ENCODE results near the gene EGFR.

The EGFR gene

DNA sequence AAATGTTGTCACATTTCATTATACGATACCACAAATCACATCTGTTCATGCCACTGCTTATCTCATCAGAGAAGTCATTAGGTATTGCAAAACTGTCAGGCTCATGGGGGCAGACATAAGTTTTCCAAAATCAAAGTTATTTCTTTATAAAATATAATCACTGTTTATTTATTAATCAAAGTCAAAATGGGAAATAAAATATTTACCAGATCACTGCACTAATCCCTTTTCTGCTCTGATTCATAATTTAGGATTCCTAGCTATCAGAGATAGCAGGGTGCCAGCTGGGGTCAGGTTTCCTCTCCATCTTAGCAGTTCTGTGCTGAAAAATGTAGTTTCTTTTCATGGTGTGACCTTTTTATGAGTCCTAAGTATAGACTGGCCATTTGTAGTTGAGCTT, 228.6 kb downstream of the EGFR start:
- no peak overlapping the region for H3K27ac ChIP-seq (ENCODE audit: low read depth, low read length)
- no peaks in the 10 kb centered on the region for H3K9me3 ChIP-seq (ENCODE audit: control insufficient read depth, insufficient read depth, low read depth, low read length)
- H3K36me3 ChIP-seq (ENCODE audit: control insufficient read depth, insufficient read depth, low read length): no peaks in the 10 kb centered on the region
- H3K4me1 ChIP-seq (ENCODE audit: control insufficient read depth, insufficient read depth, low read length): no peaks in the 10 kb centered on the region
- H3K9ac ChIP-seq (ENCODE audit: low read length): no peak overlapping the region
- no peak overlapping the region for H3K4me3 ChIP-seq (ENCODE audit: low read depth, low read length)
- peaks cover 15% of the 10 kb centered on the region for H3K27me3 ChIP-seq (ENCODE audit: control insufficient read depth, insufficient read depth, low read length)

DNA sequence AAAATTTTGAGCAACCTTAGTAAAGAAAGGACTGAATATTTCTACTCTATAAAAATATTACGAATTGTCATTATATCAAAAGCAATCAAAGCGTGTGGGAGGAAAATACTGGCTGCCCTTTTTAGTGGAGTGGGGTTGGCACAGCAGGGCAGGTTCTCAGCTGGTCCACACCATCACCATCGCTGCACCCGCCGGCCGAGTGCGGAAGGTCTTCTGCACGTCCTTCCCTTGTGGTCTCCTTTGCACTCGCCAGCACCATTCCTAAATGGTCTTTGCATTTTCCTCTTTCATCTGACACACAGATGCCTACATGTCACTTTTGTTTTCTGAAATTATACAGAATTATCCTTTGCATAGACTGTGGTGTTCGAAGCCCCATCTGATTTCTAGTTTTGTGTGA, 229.7 kb downstream of the EGFR start:
- H3K27me3 ChIP-seq (ENCODE audit: control insufficient read depth, insufficient read depth, low read length): peaks cover 26% of the 10 kb centered on the region
- no peaks in the 10 kb centered on the region for H3K9me3 ChIP-seq (ENCODE audit: control insufficient read depth, insufficient read depth, low read depth, low read length)
- no peaks in the 10 kb centered on the region for H3K4me1 ChIP-seq (ENCODE audit: control insufficient read depth, insufficient read depth, low read length)
- H3K9ac ChIP-seq (ENCODE audit: low read length): no peak overlapping the region
- H3K4me3 ChIP-seq (ENCODE audit: low read depth, low read length): no peak overlapping the region
- H3K27ac ChIP-seq (ENCODE audit: low read depth, low read length): no peak overlapping the region
- H3K36me3 ChIP-seq (ENCODE audit: control insufficient read depth, insufficient read depth, low read length): no peaks in the 10 kb centered on the region

DNA sequence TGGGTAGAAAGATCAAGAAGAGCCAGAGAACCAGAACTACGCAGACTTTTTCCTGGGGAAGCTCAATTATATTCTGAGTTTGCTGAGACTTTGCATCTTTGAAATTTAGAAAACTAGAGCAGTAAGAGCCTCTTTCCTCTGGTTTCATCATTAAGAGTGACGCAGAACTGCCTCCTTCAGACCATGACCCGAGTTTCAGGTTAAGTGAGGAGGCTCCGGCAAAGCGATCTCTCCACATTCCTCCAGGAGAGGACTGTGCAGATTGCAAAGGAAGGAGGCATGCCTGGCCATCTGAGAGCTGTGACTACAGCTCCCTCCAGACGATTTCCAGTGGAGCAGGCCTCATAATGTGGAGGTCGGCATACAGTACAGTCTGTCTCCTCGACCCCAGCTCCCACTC, 230.5 kb downstream of the EGFR start:
- H3K27ac ChIP-seq (ENCODE audit: low read depth, low read length): no peak overlapping the region
- peaks cover 34% of the 10 kb centered on the region for H3K27me3 ChIP-seq (ENCODE audit: control insufficient read depth, insufficient read depth, low read length)
- no peaks in the 10 kb centered on the region for H3K36me3 ChIP-seq (ENCODE audit: control insufficient read depth, insufficient read depth, low read length)
- no peaks in the 10 kb centered on the region for H3K4me1 ChIP-seq (ENCODE audit: control insufficient read depth, insufficient read depth, low read length)
- H3K4me3 ChIP-seq (ENCODE audit: low read depth, low read length): no peak overlapping the region
- no peak overlapping the region for H3K9ac ChIP-seq (ENCODE audit: low read length)
- no peaks in the 10 kb centered on the region for H3K9me3 ChIP-seq (ENCODE audit: control insufficient read depth, insufficient read depth, low read depth, low read length)

DNA sequence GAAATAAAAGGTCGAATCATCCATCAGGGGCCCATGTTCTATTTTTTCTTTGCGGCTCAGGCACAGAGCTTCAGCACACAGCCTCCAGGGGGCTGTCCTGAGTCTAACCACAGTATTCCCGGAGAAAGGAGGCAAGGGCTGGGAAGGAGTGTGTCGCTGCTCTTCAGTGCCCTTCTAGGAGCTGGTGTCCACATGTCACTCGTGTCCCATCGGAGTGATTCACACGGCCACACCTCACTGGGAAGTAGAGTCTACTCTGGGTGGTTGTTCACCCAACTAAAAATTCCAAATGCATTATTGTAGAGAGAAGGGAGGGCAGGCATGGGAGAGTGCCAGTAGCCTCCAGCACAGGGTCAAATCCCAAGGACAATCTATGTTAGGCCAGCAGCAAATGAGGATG, 231.5 kb downstream of the EGFR start:
- no peak overlapping the region for H3K4me3 ChIP-seq (ENCODE audit: low read depth, low read length)
- H3K4me1 ChIP-seq (ENCODE audit: control insufficient read depth, insufficient read depth, low read length): no peaks in the 10 kb centered on the region
- H3K27ac ChIP-seq (ENCODE audit: low read depth, low read length): no peak overlapping the region
- no peaks in the 10 kb centered on the region for H3K36me3 ChIP-seq (ENCODE audit: control insufficient read depth, insufficient read depth, low read length)
- no peaks in the 10 kb centered on the region for H3K9me3 ChIP-seq (ENCODE audit: control insufficient read depth, insufficient read depth, low read depth, low read length)
- H3K9ac ChIP-seq (ENCODE audit: low read length): no peak overlapping the region
- peaks cover 42% of the 10 kb centered on the region for H3K27me3 ChIP-seq (ENCODE audit: control insufficient read depth, insufficient read depth, low read length)

DNA sequence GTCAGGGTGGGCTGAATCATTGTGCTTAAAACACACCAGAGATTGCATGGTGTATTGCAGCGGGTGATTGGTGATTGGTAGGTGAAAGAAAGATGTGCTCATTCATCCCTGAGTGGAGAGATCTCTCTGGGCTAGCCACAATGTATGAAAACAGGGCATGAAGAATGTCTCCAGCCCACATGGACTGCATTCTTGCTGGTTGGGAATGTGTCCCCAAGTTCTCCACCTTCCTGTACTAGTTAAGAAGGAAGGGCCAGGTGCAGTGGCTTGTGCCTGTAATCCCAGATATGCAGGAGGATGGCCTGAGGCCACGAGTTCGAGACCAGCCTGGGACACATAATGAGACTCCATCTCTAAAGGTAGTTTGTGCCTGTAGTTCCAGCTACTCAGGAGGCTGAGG, 232.5 kb downstream of the EGFR start:
- Histone ChIP-seq H3K9ac (ENCODE audit: low read length) (no peak overlapping the region), H3K4me3 (ENCODE audit: low read depth, low read length) (no peak overlapping the region)

DNA sequence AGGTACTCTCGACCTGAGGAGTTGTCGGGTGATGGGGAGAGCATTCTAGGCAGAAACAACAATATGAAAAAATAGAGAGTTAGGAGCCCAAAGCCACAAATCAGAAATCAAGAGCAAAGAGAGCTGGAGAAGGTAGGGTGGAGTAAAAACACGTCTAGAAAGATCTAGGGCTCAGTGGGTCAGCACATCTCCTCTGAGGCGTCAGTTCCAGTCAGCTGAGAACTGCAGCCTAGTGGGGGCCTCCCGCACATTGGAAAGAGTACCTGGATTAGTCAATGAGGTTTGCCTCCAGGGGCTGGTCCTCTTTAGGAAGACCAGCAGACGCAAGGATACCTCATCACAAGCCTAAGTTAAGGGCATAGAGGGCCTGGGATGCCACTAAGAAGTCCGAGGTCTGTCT, 233.1 kb downstream of the EGFR start:
- Histone ChIP-seq H3K4me1 (ENCODE audit: control insufficient read depth, insufficient read depth, low read length) (no peaks in the 10 kb centered on the region), H3K36me3 (ENCODE audit: control insufficient read depth, insufficient read depth, low read length) (no peaks in the 10 kb centered on the region), H3K9ac (ENCODE audit: low read length) (no peak overlapping the region), H3K9me3 (ENCODE audit: control insufficient read depth, insufficient read depth, low read depth, low read length) (no peaks in the 10 kb centered on the region), H3K27ac (ENCODE audit: low read depth, low read length) (no peak overlapping the region), H3K27me3 (ENCODE audit: control insufficient read depth, insufficient read depth, low read length) (peaks cover 58% of the 10 kb centered on the region), H3K4me3 (ENCODE audit: low read depth, low read length) (no peak overlapping the region)

More for the DNA sequence above, 232.5 kb downstream of the EGFR start:
- no peaks in the 10 kb centered on the region for H3K4me1 ChIP-seq (ENCODE audit: control insufficient read depth, insufficient read depth, low read length)
- peaks cover 52% of the 10 kb centered on the region for H3K27me3 ChIP-seq (ENCODE audit: control insufficient read depth, insufficient read depth, low read length)
- H3K9me3 ChIP-seq (ENCODE audit: control insufficient read depth, insufficient read depth, low read depth, low read length): no peaks in the 10 kb centered on the region
- H3K36me3 ChIP-seq (ENCODE audit: control insufficient read depth, insufficient read depth, low read length): no peaks in the 10 kb centered on the region
- no peak overlapping the region for H3K27ac ChIP-seq (ENCODE audit: low read depth, low read length)

DNA sequence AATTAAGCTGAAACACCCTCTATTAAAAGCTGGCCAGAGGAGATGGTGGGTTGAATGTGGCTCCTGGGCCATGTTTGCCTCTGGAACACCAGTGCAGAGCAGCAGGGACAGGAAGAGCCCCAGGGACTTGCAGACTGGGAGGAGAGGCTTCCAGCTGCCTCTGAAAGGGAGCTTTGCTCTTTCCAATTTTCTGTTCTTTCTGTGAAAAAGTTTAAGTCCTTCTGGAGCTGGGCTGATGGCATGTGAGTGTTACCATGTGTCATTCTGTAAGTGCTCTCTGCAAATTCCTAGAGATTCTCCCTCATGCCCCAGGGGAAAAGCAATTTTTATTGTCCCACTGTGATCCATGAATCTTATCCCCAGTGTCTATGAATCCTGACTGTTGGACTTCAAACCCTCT, 233.6 kb downstream of the EGFR start:
- Histone ChIP-seq H3K4me1 (ENCODE audit: control insufficient read depth, insufficient read depth, low read length) (no peaks in the 10 kb centered on the region), H3K27ac (ENCODE audit: low read depth, low read length) (no peak overlapping the region), H3K4me3 (ENCODE audit: low read depth, low read length) (no peak overlapping the region), H3K9me3 (ENCODE audit: control insufficient read depth, insufficient read depth, low read depth, low read length) (no peaks in the 10 kb centered on the region), H3K27me3 (ENCODE audit: control insufficient read depth, insufficient read depth, low read length) (peaks cover 63% of the 10 kb centered on the region), H3K9ac (ENCODE audit: low read length) (no peak overlapping the region), H3K36me3 (ENCODE audit: control insufficient read depth, insufficient read depth, low read length) (no peaks in the 10 kb centered on the region)

DNA sequence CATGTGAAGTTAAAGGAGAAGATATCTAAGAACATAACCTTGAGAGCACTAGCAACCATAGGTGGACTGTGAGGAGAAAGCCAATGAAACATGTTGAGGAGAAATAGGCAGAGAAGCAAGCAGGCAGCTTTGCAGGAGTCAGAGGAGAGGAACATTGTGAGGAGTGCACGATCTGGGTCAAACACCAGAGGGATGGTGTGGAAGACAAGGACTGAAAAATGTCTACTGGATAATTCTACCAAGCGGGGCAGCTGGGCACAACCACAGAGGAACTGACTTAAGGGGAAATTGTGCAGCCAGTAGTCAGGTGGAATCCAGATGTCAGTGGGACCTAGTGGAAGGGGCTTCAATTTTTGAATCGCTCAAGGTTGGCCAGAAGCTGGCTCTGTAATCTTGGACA, 234.4 kb downstream of the EGFR start:
- no peak overlapping the region for H3K9ac ChIP-seq (ENCODE audit: low read length)
- H3K36me3 ChIP-seq (ENCODE audit: control insufficient read depth, insufficient read depth, low read length): no peaks in the 10 kb centered on the region
- H3K9me3 ChIP-seq (ENCODE audit: control insufficient read depth, insufficient read depth, low read depth, low read length): no peaks in the 10 kb centered on the region
- H3K4me1 ChIP-seq (ENCODE audit: control insufficient read depth, insufficient read depth, low read length): no peaks in the 10 kb centered on the region
- H3K4me3 ChIP-seq (ENCODE audit: low read depth, low read length): no peak overlapping the region
- no peak overlapping the region for H3K27ac ChIP-seq (ENCODE audit: low read depth, low read length)
- peaks cover 64% of the 10 kb centered on the region for H3K27me3 ChIP-seq (ENCODE audit: control insufficient read depth, insufficient read depth, low read length)

DNA sequence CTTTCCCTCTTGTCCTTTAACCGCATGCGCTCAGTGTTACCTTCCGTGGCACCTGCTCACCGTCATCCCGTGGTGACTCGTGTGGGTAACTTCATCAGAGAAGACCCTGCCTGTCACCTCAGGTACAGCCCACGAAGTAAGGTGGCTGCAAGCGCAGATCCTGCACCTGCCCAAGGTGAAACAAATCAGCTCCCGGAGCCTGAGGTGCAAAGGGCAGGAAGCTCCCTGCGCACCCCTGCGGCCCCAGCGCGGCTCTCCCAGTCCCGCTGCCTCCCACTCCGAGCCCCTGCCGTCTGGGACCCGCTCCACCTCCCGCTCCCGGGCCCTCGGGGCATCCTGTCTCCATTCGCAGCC, 235.4 kb downstream of the EGFR start:
- Histone ChIP-seq H3K4me3 (ENCODE audit: low read depth, low read length) (peak overlapping the region; percentile 75), H3K4me1 (ENCODE audit: control insufficient read depth, insufficient read depth, low read length) (no peaks in the 10 kb centered on the region), H3K9me3 (ENCODE audit: control insufficient read depth, insufficient read depth, low read depth, low read length) (no peaks in the 10 kb centered on the region), H3K36me3 (ENCODE audit: control insufficient read depth, insufficient read depth, low read length) (no peaks in the 10 kb centered on the region), H3K27me3 (ENCODE audit: control insufficient read depth, insufficient read depth, low read length) (peaks cover 64% of the 10 kb centered on the region), H3K27ac (ENCODE audit: low read depth, low read length) (no peak overlapping the region), H3K9ac (ENCODE audit: low read length) (peak overlapping the region; percentile 72)

DNA sequence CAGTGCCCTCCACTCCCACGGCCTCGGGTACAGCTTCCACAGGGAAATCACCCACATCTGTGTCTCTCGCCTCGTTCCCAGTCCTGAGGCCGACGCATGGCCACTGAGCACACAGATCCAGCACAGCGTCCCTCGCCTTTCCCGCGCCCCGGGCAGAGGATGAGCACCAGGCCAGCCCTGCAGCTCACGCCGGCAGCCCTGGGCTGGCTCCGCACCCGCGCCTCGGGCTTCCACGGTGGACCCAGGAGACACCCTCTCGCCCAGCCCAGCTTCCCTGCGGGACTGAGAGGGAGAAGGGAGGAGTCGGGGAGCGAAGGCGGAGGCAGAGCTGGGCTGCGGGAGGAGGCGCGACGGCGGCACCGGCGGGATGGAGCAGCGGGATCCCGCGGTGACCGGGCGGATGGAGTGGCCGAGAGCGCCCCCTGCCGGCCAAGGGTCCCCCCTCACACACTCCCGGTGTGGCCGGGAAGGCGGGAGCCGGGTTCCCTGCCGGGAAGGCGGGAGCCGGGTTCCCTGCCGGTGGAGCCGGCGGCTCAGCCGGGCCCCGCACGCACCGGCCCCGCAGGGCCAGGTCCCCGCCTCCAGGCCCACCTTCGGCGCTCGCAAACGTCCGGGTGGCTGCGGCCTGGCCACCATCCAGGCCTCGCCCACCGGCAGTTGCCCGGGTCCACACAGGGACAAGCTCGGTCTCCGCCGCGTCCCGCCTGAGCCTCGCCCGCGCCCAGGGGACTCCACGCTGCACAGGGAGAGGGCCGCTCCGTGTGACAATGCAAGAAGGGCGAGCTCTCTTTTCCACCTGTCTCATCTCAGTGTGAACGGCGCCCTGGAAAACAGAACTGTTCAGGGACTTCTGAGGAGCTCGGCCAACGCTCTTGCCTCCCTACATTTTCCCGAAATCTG, 236.0 kb downstream of the EGFR start:
- Histone ChIP-seq H3K9me3 (ENCODE audit: control insufficient read depth, insufficient read depth, low read depth, low read length) (no peaks in the 10 kb centered on the region), H3K27ac (ENCODE audit: low read depth, low read length) (no peak overlapping the region), H3K4me3 (ENCODE audit: low read depth, low read length) (peak overlapping the region; percentile 75), H3K9ac (ENCODE audit: low read length) (peak overlapping the region; percentile 81), H3K27me3 (ENCODE audit: control insufficient read depth, insufficient read depth, low read length) (peaks cover 64% of the 10 kb centered on the region), H3K4me1 (ENCODE audit: control insufficient read depth, insufficient read depth, low read length) (no peaks in the 10 kb centered on the region), H3K36me3 (ENCODE audit: control insufficient read depth, insufficient read depth, low read length) (no peaks in the 10 kb centered on the region)

DNA sequence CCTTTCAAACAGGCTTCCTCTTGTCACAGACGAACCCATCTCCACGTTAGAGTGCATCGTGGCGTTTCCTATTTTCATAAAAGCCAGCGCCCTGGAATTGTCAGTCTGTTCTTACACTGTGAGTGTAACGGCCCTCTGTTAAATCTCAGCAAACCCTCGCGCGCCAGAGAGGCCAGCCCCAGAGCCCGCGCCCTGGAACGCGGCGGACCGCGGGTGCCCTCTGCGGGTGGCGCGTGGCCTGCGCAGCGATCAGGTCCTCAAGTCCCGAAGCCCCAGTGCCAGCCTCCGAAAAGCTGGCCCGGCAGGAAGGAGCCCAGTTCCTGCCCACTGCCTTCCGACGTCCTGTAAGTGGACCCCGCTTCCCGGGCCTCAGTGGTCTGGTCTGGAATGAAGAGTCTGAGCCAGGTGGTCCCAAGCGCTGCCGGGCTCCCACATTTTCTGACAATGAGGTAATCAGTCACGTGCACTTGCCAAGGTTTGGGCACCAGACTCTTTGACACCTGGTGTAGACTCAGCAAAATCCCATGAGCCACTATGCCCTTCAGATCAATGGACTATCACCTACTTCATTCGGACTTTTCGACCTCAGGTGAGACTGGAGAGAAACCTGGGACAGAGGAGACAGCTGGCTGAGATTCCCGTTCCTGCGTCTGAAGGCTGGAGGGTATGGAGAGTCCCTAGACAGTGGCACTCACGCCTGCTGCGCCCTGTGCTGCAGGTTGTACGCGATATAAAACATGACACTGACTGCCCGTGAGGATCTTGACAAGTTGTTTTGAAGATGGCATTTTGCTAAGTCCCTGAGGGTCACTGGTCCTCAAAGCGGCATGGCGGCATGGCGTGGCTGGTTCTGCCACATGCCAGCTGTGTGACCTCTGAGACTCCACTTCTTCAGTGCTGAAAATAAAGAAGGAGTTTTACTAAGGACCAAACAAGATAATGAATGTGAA, 237.0 kb downstream of the EGFR start:
- peak overlapping the region; percentile 81 for H3K9ac ChIP-seq (ENCODE audit: low read length)
- peak overlapping the region; percentile 75 for H3K4me3 ChIP-seq (ENCODE audit: low read depth, low read length)
- H3K36me3 ChIP-seq (ENCODE audit: control insufficient read depth, insufficient read depth, low read length): no peaks in the 10 kb centered on the region
- no peak overlapping the region for H3K27ac ChIP-seq (ENCODE audit: low read depth, low read length)
- H3K4me1 ChIP-seq (ENCODE audit: control insufficient read depth, insufficient read depth, low read length): no peaks in the 10 kb centered on the region
- no peaks in the 10 kb centered on the region for H3K9me3 ChIP-seq (ENCODE audit: control insufficient read depth, insufficient read depth, low read depth, low read length)
- H3K27me3 ChIP-seq (ENCODE audit: control insufficient read depth, insufficient read depth, low read length): peaks cover 64% of the 10 kb centered on the region

All from HUES6 (cell line).